ENCODE data around the gene SPNS2.
A peak's percentile ranks its signal among the peaks of the same experiment; 100 is the strongest.

The SPNS2 gene

GRCh38 chr17:4539025-4539424 lies 40.3 kb downstream of the SPNS2 start:
- no peak for DNase-seq

DNA sequence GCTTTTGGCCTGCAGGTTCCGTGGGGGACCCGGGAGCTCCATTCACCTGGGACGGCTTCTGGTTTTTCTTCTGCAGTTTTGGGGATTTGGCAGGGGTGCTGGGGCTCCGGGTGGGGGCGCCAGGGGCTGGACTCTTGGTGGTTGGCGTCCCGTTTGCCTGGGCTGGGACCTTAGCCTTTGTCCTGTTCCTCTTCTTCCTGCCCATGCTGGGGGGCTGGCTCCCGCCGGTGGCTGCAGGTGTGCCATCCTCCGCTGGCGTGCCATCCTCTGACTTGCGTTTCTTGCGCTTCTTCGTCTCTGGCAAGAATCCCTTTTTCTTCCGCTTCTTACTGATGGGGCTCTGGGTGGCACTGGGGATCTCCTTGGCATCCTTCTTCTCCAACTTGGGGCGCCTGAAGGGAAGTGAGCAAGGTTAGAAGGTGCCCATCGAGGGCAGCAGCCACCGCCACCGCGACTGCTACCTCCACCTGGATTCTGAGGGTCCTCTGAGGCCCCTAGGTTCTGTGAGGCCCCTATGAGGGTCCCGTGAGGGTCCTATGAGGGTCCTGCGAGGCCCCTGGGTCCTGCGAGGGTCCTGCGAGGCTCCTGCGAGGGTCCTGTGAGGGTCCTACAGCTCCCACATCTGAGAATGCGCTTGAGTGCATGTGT lies 41.0 kb downstream of the SPNS2 start:
- no peak for DNase-seq

DNA sequence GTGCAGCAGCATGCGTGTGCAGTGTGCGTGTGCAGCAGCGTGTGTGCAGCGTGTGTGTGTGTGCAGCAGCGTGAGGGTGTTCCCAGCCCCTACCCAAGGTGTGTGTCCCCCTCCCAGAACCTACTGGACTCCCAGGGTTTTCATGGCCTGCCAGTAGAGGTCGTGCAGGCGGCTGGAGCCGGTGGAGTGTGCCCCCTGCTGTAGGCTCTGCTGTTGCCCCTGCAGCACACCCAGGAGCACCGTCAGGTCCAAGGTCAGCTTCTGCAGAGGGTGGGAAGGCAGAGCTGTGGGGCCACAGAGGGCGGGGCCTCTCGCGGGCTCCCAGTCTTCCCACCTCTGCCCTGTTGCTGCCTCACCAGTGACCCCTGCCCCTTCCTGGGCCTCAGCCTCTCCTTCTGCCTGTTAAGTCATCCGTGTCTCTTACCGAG lies 41.6 kb downstream of the SPNS2 start:
- no peak for DNase-seq

DNA sequence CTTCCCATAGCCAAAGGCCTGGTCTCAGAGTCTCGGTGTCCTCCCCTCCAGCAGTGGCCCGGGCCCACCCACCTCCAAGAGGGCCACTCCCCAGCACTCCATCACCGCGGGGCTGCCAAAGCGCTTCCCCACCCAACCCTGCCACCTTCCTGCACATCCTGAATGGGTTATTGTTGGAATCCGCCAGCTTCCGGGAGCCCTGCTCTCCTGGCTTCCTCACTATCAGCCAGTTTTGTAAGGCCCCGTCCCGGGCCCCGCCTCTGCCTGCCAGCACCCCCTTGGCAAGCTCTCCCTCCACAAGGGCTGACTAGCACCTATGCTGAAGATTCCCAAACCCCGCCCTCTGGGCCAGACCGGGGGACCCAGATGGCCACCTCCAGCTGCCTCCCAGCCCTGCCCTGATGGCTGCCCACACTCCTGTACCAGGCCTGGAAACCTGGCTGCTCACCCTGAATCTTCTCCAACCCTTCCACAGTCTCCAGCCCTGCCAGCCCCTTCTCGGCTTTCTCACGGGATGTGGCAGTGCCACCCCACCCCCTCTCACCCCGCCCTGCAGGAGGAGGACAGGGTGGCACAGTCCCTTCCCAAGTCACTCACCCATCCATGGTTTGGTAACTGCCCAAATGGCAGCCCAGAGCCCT lies 42.1 kb downstream of the SPNS2 start:
- DNase-seq: no peak

DNA sequence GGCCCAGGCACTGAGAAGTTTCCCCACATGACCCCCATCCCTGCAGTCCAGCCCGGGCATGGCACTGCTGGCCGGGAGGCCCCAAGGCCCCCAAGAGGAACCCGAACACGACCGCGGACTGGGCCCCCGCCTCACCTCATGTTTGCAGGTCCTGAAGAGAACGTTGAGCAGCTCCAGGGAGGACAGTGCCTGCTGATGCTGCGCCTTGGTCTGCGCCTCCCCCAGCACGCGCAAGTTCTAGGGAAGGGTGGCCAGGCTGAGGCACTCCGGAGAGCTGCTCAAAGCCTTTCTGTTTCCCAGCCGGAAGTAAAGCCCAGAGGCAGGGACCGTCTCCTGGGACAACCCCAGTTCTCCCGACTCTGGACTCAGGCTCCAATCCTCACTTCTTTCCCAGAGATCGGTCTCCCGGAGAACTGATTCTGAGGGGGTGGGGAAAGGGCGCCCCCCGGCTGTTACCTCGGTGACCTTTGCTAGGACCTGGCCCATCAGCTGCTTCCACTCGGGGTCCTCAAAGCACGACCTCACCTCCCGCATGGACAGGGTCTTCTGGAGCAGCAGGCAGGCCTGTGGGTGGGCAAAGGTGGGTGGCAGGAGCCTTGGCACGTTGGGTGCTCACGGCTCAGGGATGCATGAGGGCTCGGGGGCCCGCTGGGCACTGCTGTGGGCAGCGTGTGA lies 42.8 kb downstream of the SPNS2 start:
- no peak for DNase-seq

DNA sequence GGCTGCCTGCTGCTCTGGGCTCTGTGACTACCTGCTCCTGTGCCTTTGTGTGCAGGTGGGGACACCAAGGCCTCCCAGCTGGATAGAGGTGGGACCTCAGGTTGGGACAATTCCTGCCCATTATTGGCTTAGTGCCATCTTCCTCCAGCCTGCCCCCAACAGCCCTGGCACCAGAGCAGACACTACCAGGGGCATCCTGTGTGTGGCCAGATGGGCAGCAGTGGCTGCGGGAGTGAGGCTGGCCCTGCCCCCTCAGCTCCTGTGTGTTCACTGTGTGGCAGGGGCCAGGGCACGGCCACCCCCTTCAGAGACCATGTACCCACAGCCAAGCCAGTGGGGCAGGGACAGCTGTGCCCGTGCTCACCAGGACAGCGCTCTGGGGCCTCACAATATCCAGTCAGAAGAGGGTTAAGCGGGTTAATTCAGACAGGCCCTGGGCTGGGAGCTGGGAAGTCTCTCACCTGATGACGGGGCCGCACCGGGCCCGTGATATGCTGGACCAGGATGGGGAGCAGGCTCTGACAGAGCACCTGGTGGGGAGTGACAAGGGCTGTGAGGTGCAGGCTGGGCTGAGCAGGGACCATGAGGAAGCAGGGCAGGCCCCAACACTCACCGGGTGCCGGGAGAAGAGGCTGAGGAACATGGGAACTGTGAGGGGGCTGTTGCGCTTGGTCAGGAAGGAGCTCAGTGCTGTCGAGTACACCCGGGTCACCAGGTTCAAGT lies 43.5 kb downstream of the SPNS2 start:
- no peak for DNase-seq

- no peak for DNase-seq
Observed at GRCh38 chr17:4542726-4543191, 44.1 kb downstream of the SPNS2 start.

GRCh38 chr17:4543557-4544026 lies 44.9 kb downstream of the SPNS2 start:
- DNase-seq: no peak

GRCh38 chr17:4544135-4544950 lies 45.7 kb downstream of the SPNS2 start:
- DNase-seq: no peak

DNA sequence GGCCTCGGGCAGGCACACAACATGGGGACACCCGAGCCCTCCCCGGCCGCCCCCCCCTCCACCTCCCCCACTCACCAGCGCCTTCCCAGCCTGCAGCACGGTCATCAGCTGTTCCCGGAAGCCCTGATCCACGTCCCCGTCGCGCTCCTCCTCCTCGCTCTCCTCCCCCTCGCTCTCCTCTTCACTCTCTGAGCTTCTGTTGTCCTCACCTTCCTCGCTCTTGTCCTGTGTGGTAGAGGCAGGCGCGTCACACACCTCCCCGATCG lies 46.2 kb downstream of the SPNS2 start:
- DNase-seq: no peak

- DNase-seq: no peak
Observed at GRCh38 chr17:4545217-4545951, 46.7 kb downstream of the SPNS2 start.

GRCh38 chr17:4547118-4547906 lies 48.6 kb downstream of the SPNS2 start:
- DNase-seq: no peak

- DNase-seq: no peak
Observed at GRCh38 chr17:4548061-4548461, 49.4 kb downstream of the SPNS2 start.

DNA sequence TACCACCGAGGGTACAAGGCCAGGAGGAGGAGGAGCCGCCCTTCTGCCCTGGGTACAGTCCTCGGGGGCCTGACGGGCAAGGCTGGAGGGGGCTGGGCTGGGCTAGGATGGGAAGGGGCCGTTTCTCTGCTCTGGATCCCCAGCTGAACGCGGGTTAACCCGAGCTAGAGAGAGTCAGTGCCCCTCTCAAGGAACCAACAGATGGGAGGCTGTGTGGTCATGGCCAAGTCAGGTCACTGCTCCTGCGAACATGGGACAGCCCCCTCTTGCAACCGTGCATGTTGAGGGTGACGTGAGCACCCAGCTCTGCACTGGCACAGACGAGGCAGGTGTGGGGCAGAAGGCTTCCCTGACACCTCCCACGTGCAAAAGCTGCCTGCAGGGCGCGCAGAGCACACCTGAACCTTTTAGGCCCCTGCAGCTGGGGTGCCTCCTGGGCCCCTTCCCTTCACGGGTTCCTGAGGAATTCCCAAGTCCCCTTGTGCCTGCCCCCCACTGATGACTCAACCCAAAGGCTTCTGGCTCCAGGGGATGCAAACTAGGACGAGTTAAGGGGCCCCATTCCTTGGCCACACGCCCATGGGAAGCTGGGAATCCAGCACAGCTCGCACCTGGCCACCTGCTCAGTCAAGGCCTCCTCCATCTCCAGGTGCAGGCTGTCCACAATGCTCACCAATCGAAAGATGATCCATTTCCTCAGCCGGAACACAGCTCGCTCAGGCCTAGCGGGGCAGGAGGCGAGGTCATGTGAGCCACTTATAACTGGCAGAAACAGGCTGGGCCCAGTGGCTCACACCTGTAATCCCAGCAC lies 50.2 kb downstream of the SPNS2 start:
- no peak for DNase-seq

- DNase-seq: no peak
Observed at GRCh38 chr17:4549781-4550533, 51.3 kb downstream of the SPNS2 start.

DNA sequence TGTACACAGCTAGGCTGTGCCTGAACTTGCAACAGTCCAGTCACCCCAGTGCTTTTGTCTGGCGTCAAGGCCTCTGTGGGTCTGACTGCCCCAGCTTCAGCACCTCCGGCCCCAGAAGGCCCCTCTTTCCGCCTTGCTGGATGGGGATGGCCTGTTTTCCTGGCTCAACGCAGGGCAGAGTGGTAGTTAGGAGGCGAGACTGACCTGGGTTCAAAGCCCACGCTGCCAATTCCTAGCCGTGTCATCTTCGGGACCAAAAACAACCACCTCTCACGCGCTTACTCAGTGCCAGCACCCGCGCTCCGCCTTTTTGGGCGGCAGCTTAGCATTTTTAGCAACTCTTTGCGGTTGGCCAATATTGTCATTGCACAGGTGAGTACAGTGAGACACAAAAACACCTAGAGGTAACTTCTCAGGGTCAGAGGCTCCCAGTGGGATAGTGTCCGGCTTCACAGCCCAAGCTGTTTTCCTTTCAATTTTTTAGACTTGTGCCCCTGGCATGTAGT lies 51.9 kb downstream of the SPNS2 start:
- DNase-seq: no peak

GRCh38 chr17:4551141-4551540 lies 52.5 kb downstream of the SPNS2 start:
- peak; percentile 76 for DNase-seq

DNA sequence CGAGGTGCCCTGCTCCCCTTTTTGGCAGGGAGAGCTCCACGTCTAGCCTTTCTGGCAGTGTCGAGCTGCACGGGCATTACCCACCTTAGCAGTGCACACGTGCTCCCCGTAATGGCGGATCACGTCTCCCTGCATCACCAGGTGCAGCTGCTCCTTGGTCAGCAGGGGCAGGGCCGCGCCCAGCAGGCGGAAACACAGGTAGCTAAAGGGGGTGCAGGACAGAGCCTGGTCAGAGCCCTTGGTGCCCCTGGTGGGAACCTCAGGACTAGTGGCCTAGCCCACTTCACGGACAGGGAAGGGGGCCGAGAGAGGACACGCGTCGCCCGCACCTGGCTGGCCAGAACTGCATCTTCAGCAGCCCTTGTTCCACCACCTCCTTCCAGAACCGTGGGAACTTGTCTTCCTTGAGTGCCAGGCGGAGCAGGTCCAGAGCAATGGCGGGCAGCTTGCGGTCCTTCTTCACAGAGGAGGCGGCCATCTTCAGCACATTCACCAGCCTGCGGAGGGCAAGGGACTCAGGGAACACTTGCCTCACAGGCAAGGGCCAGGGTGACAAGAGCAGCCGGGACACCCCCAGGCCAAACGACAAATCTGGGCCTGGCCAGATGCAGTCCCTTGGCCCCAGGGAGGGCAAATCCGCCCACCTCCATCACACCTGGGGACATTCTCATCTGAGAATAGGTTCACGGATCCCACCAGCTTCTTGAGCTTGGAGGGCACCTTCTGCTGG lies 53.3 kb downstream of the SPNS2 start:
- no peak for DNase-seq

- DNase-seq: no peak
Observed at GRCh38 chr17:4553669-4554068, 55.0 kb downstream of the SPNS2 start.

Measured in hematopoietic multipotent progenitor cell treated with erythropoietin and hydrocortisone succinate and interleukin-3 and kit ligand, for 6 days (in vitro differentiated cells).